GM19455 (cell line): Measurements from ENCODE around the gene CYP1B1.

ENCODE experiments used
- ATAC-seq: cut with Tn5 transposase; IDR thresholded peaks from one replicate; pipeline ENCODE4 v1.9.1; 2021; ENCODE audit not compliant: unreplicated experiment

CYP1B1 gene

GRCh38 chr2:38076710-38077430 lies 919 bp upstream of the CYP1B1 start:
- peak; percentile 54 for ATAC-seq

- peak; percentile 49 for ATAC-seq
Measured at GRCh38 chr2:38076152-38076709, 280 bp upstream of the CYP1B1 start.

- no peak for ATAC-seq
Measured at GRCh38 chr2:38074764-38075506, 1.0 kb downstream of the CYP1B1 start.

GRCh38 chr2:38074058-38074763 lies 1.7 kb downstream of the CYP1B1 start:
- ATAC-seq = no peak

GRCh38 chr2:38073211-38074057 lies 2.5 kb downstream of the CYP1B1 start:
- no peak for ATAC-seq

GRCh38 chr2:38070438-38070837 lies 5.5 kb downstream of the CYP1B1 start:
- no peak for ATAC-seq

- no peak for ATAC-seq
Measured at GRCh38 chr2:38068234-38068633, 7.7 kb downstream of the CYP1B1 start.

- ATAC-seq = no peak
Measured at GRCh38 chr2:38066421-38067115, 9.4 kb downstream of the CYP1B1 start.

GRCh38 chr2:38065502-38066135 lies 10.3 kb downstream of the CYP1B1 start:
- ATAC-seq = no peak

- no peak for ATAC-seq
Measured at GRCh38 chr2:38064801-38065501, 11.0 kb downstream of the CYP1B1 start.

- no peak for ATAC-seq
Measured at GRCh38 chr2:38060236-38061018, 15.5 kb downstream of the CYP1B1 start.

- no peak for ATAC-seq
Measured at GRCh38 chr2:38057651-38058410, 18.1 kb downstream of the CYP1B1 start.

- ATAC-seq = no peak
Measured at GRCh38 chr2:38056216-38056615, 19.7 kb downstream of the CYP1B1 start.

GRCh38 chr2:38045811-38046210 lies 30.1 kb downstream of the CYP1B1 start:
- no peak for ATAC-seq

GRCh38 chr2:38039121-38039910 lies 36.6 kb downstream of the CYP1B1 start:
- ATAC-seq = no peak

- ATAC-seq = peak; percentile 3
Measured at GRCh38 chr2:38038682-38039081, 37.3 kb downstream of the CYP1B1 start.
